GM18907 (cell line): ENCODE results near the gene TLE7.

Source experiments
- ATAC-seq: cut with Tn5 transposase; IDR thresholded peaks from one replicate; pipeline ENCODE4 v1.9.1; 2021; ENCODE audit warnings: mild to moderate bottlenecking, moderate library complexity; ENCODE audit not compliant: unreplicated experiment

The TLE7 gene

GRCh38 chr16:71442051-71442440, at the start of gene TLE7:
Gene TLE7, minus strand, starts transcription at chr16:71442054. Its CDS starts 8,730 bp downstream, at chr16:71433324.
- no peak for ATAC-seq

- no peak for ATAC-seq
Measured at GRCh38 chr16:71491054-71491453, 49.2 kb upstream of the TLE7 start.

GRCh38 chr16:71490361-71490760, 48.5 kb upstream of the TLE7 start:
- no peak for ATAC-seq

DNA sequence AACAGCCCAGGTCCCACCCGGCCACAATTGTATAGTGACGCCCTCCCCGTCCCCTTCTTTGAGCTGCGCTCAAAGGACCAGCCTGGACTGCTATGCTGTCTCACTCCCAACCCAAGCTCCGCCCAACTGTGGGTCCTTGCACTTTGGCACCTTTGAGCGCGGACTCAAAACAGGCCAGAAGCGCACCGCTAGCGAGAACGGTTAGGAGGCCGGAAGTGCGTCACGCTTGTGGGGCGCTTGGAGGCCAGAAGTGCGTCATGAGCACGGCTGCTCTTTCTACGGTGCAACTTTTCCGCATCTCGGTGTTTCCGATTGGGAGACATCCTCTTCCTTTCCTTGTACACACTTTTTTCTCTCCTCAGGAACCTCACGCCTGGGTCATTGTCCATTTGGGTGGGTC, 47.3 kb upstream of the TLE7 start, which contains the start of gene ZNF19:
Gene ZNF19, minus strand, starts transcription at position 203 of the 400 bp plus-strand sequence. CDS start 7,210 bp downstream, outside the sequence.
- ATAC-seq = no peak

DNA sequence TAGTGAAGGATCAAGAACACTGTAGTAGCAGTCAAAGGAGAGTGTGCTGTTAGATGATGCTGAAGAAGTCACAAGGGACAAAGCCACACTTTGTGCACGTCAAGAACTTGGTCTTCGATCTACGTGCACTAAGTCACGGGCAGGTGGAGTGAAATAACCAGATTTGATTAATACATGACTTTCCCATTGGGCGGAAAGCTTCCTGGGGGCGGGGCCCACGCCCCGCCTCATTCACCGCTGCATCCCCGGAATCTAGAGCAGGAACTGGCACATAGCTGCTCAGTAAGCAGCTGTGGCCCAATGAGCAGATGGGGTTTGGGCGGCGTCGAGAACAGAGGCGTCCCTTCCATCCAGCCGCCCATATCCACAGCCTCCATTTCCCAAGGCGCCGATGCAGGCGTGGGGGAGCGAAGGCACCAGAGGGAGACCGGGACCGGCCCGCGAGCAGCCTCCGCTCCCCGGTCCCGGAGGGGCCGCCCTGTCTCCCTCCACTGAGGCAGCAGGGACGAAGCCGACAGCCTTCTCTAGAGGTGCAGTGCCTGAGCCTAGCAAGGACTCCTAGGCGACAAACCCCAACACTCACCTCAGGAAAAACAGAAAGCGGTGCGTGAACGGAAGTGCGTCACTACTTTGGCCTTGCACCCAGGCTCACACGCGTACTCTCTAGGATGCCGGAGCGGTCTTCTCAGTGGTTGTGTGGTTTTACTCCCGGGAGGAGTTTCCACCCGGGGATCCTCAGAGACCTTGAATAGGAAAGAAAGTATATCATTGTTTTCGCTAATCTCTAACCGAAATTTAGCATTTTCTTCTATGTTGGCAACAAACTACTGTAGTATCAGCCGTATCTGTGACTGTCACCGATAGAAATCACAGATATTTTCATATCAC, 42.4 kb upstream of the TLE7 start:
- ATAC-seq = peak; percentile 90

- ATAC-seq = no peak
Measured at GRCh38 chr16:71482569-71482968, 40.7 kb upstream of the TLE7 start.

GRCh38 chr16:71480956-71481355, 39.1 kb upstream of the TLE7 start:
- ATAC-seq = no peak

GRCh38 chr16:71479420-71479819, 37.6 kb upstream of the TLE7 start:
- ATAC-seq = no peak

GRCh38 chr16:71476457-71477124, 34.7 kb upstream of the TLE7 start:
- no peak for ATAC-seq

DNA sequence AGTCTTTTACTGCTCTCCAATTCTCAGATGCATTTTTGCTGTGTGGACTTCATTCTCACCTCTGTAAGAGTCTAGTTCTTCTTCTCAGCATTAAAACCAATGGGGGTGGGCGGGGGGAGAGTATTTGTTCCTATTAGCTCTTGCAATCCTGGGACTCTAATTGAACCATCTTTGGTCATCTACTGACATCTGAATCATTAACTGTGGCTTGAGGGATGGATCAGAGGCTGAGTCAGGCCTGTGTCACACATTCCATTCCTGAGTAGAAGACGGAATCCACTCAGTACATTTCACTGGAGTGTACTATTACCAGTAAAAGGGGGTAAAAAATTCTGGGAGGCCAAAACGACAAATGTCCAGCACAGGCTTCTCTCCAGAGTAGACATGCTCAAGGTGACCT, 33.0 kb upstream of the TLE7 start:
- ATAC-seq = no peak

DNA sequence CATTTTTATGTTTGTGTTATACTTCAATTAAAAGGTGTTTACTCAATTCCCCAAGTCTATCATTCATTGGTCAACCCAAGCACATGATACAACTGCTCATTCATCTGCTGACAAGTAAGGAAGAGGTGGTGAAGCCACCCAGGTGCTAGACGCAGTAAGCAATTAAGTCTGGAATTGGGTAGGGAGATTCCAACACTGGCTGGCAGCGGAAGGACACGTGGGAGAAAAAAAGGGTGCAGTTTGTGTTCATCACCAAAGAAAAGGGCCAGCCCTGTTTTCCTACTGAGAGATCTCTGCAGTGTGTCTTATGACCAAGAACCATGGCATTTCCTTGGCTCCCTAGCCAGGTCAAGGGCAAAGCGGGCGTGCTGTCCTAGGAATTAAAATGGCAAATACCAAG, 32.0 kb upstream of the TLE7 start:
- no peak for ATAC-seq

DNA sequence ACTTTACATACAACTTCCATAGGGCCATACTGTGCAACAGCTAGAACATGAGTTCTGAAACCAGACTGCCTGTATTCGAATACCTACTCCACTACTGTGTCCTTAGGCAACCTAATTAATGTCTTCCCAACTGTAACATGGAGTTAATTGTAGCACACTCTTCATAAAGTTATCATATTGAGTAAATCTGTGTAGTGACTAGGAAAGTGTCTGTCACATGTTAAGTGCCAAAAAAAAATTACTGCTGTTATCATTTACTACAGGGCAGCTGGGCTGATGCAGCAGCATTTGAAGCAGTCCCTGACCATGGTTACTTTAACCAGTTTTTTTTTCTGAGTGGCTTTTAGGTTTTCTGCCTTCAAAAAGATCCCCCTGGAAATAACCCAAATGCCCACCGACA, 31.1 kb upstream of the TLE7 start:
- ATAC-seq = no peak

DNA sequence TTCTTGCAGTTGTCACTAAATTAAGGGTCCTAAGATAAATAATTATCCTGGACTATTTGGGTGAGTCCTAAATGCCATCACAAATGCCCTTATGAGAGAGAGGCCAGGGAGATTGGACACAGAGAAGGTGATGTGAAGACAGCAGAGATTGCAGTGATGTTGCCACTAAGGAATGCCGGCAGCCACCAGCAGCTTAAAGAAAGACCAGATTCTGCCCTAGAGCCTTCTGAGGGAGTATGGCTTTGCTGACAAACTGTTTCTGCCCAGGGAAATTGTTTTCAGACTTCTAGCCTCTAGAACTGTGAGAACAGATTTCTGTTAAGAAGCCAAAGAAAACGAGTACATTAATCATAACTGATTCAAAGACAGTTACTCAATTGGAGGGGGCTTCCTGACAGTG, 30.2 kb upstream of the TLE7 start:
- ATAC-seq = no peak

DNA sequence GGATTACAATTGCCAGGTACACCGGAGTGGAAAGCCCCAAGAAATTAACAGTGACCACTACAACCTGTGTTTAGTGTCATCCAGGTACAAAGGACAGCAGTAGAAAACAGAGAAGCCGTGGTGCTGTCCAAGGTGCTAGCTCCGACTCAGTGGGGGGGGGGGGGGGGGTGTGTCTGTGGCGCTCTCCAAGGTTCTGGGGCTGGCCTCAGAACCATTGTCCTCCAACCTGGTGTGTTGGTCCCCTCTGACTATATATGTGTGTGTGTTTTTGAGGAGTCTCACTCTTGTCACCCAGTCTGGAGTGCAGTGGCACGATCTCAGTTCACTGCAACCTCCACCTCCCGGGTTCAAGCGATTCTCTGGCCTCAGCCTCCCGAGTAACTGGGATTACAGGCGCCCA, 26.0 kb upstream of the TLE7 start:
- ATAC-seq = no peak

DNA sequence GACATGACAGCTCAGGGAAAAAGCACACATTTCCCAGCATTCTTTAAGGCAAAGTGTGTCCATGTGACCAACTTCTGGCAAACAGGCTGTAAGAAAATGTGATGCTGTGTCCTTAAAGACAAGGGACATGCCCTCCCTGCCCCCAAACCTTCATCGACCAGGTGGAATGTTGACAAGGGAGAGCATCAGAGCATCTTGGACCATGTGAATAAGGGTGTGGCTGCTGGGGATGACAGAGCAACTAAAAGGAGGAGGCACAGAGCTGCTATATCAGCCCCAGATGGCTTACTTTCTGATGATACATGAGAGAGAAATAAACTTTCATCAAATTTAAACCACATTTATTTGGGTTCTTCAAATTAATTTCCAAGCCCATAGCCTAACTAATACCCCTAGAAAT, 22.4 kb upstream of the TLE7 start:
- no peak for ATAC-seq

DNA sequence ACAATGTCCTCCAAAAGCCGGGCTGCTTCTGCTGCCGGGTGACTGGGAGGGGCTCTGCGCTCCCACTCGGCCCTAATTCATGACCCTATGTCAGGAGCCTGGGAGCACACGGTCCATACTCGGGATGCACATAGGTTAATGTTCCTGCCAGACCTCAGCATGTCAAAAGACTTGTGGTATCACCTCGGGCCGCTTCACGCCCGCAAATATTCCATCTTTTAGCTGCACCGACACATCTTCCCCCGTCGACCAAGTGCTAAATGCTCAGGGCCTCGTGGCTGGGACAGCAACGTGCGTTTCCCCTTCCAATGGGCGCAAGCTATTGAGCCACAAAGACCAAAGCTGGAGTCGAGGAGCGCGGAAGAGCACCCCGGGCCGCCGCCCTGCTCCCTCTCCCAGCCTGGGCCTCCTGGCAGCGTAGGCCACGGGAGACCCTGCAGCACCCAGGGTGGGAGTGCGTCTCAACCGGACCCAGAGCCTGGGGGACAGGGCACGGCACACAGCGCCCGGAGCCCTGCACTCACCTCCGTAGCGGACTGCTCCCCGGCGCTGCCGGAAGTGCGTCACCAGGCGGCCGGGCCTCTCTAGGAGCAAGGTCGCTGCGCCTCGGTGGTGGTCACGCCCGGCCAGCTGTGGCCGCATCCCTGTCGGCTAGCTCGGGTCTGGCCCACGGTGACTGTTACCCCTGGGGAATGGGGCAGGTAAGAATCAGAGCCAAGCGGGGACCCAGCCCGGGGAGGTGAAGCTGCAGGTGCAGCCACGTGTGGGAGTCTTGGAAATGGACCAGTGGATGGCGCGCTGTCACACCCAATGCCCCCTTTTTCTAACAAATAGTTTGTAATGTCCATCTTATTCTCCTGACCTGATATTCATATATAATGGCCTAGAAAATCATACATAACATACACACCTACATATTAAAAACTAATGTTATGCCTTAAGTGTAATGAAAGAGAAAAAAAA, 20.1 kb upstream of the TLE7 start, which contains the start of gene ZNF23:
Gene ZNF23, minus strand, starts transcription at position 562 of the 963 bp plus-strand sequence. CDS start 5,451 bp downstream, outside the sequence.
- ATAC-seq = peak; percentile 96

GRCh38 chr16:71460941-71461340, 19.1 kb upstream of the TLE7 start:
- ATAC-seq = no peak

DNA sequence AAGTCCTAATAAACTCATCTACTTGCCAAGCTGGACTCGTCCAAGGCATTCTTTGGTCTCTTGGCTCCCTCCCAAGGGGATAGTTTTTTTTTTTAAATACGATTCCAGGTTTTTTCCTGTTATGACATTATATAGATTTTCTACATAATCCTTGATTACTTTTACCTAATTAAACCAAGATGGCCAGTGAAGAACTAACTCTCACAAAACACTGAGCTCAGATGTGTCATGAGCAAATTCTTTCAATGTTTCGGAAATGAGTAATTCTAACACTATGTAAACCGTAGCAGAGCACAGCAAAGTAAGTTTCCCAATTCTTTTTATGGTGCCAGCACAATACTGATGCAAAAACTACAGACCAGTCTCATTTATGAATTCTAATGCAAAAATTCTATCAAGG, 18.4 kb upstream of the TLE7 start:
- no peak for ATAC-seq

- ATAC-seq = no peak
Measured at GRCh38 chr16:71459510-71459909, 17.7 kb upstream of the TLE7 start.

GRCh38 chr16:71456801-71457200, 14.9 kb upstream of the TLE7 start:
- ATAC-seq = no peak

GRCh38 chr16:71453036-71453435, 11.2 kb upstream of the TLE7 start:
- no peak for ATAC-seq
